Right lobe of liver (tissue), 6 donors: ENCODE results near the gene ZNF565. TPM values are rescaled to one million over a fixed set of nuclear protein-coding genes. Genes with fewer than 3 reads are reported as not detected.

Experiments used
- ATAC-seq, 4 donors: fragments of 200-7000 bp; cut with Tn5 transposase; one replicate each; pipeline ENCODE4 v1.9.1; 2020; ENCODE audit warnings: mild to moderate bottlenecking in 4 of 4, moderate library complexity in 4 of 4
- DNase-seq, 3 donors: peaks; one replicate each; pipeline ENCODE4 v3.0.0-alpha.2; 2020
- H3K27ac ChIP-seq, 3 donors: fragments of 200-600 bp; one replicate each; pipeline ENCODE4 v1.8.0; 2022
- H3K27me3 ChIP-seq, 2 donors: fragments of 200-600 bp; one replicate each; pipeline ENCODE4 v1.8.0; 2022
- H3K36me3 ChIP-seq, 4 donors: fragments of 200-600 bp; sonication (generic) in 1 of 4; one replicate each; pipeline versions ENCODE4 v1.5.1 to v1.8.0; 2017 to 2022; ENCODE audit warnings: control low read depth in 1 of 4
- H3K4me1 ChIP-seq, 4 donors: fragments of 200-600 bp; sonication (generic) in 1 of 4; one replicate each; pipeline versions ENCODE4 v1.5.1 to v1.8.0; 2017 to 2022; ENCODE audit warnings: control low read depth in 1 of 4
- H3K4me3 ChIP-seq, 3 donors: fragments of 200-600 bp; one replicate each; pipeline ENCODE4 v1.8.0; 2022
- H3K9me3 ChIP-seq, 4 donors: fragments of 200-600 bp; sonication (generic) in 1 of 4; one replicate each; pipeline versions ENCODE4 v1.5.1 to v1.8.0; 2017 to 2022; ENCODE audit warnings: control low read depth in 1 of 4
- POLR2A ChIP-seq: fragments of 450-650 bp; IDR thresholded peaks from one replicate; pipeline ENCODE4 v1.6.1; 2017; ENCODE audit warnings: antibody characterized with exemption, mild to moderate bottlenecking
- WGBS: methylation state at CpG from one replicate; pipeline ENCODE4 v1.1.6; 2018; ENCODE audit warnings: low coverage, low lambda C conversion rate; ENCODE audit not compliant: insufficient coverage; ENCODE audit errors: missing lambda C conversion rate; 5-methylcytosine and 5-hydroxymethylcytosine counted together
- intact Hi-C, 2 donors: fragments of 100-400 bp; cut with DNase I; formaldehyde crosslinking; loops; one replicate each; pipeline versions ENCODE4 v1.11.2 to v1.14.1; 2022
- total RNA-seq, 6 experiments: library from RNA; depleted of rRNA in 2 of 6; stranded (reverse); fragments of >200 nt in 2 of 6; fragmentation: NEBNext Ultra II Directional in 3 of 6; extraction: Animal tissue kit (Norgen Biotek cat#: 25700) in 3 of 6; gene quantifications; one replicate each; pipeline versions ENCODE4 v1.1.0 to v1.2.4, GENCODE V29; 2016 to 2023
- TF ChIP-seq, protein P1 (sequence below), 4 donors: fragments of 200-600 bp in 3 of 4; fragments of 450-650 bp in 1 of 4; IDR thresholded peaks; one replicate each; pipeline versions ENCODE4 v1.5.1 to v1.8.0; 2016 to 2022; ENCODE audit warnings: antibody characterized with exemption in 4 of 4, mild to moderate bottlenecking in 2 of 4
- donor health status: DM: no; HTN: yes; CAD: no.
- donor health status: DM: no; HTN: no; CAD: no.
- donor health status: DM: no; HTN: no; CAD: no.
- donor health status: DM: no; HTN: yes; CAD: no.
- donor health status: DM: no; HTN: yes; CAD: no.

Gene ZNF565
- total RNA-seq, 6 experiments from 2014 or later = 0.37 to 3.6 (median 2.2) TPM

DNA sequence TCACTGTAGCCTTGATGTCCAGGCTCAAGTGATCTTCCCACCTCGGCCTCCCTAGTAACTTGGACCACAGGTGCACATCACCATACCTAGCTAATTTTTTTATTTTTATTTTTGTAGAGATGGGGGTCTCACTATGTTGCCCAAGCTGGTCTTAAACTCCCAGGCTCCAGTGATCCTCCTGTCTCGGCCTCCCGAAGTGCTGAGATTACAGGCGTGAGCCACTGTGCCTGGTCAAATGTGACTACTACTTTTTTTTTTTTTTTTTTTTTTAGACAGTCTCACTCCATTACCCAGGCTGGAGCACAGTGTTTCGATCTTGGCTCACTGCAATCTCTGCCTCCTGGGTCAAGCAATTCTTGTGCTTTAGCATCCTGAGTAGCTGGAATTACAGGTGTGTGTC is 41.6 kb downstream of the ZNF565 start:
- ATAC-seq (no peak), DNase-seq (no peak)
- Histone ChIP-seq H3K4me1 (no peaks in the 10 kb centered on the region), H3K4me3 (no peak overlapping the region), H3K9me3 (no peaks in the 10 kb centered on the region), H3K27ac (no peak overlapping the region), H3K27me3 (no peaks in the 10 kb centered on the region), H3K36me3 (no peaks in the 10 kb centered on the region)
- WGBS = 87% methylated on average over 4 of the region's 5 CpGs
- intact Hi-C loops = loop anchor here in 1 of 2 donors (5.0 kb wide), 1 partner anchor 46 kb away; no protein-coding TSS in a partner anchor
- TF ChIP-seq, protein P1, sequence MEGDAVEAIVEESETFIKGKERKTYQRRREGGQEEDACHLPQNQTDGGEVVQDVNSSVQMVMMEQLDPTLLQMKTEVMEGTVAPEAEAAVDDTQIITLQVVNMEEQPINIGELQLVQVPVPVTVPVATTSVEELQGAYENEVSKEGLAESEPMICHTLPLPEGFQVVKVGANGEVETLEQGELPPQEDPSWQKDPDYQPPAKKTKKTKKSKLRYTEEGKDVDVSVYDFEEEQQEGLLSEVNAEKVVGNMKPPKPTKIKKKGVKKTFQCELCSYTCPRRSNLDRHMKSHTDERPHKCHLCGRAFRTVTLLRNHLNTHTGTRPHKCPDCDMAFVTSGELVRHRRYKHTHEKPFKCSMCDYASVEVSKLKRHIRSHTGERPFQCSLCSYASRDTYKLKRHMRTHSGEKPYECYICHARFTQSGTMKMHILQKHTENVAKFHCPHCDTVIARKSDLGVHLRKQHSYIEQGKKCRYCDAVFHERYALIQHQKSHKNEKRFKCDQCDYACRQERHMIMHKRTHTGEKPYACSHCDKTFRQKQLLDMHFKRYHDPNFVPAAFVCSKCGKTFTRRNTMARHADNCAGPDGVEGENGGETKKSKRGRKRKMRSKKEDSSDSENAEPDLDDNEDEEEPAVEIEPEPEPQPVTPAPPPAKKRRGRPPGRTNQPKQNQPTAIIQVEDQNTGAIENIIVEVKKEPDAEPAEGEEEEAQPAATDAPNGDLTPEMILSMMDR (IDR thresholded peaks at IDR 0.05) = no peak
- TF ChIP-seq POLR2A = no peak

DNA sequence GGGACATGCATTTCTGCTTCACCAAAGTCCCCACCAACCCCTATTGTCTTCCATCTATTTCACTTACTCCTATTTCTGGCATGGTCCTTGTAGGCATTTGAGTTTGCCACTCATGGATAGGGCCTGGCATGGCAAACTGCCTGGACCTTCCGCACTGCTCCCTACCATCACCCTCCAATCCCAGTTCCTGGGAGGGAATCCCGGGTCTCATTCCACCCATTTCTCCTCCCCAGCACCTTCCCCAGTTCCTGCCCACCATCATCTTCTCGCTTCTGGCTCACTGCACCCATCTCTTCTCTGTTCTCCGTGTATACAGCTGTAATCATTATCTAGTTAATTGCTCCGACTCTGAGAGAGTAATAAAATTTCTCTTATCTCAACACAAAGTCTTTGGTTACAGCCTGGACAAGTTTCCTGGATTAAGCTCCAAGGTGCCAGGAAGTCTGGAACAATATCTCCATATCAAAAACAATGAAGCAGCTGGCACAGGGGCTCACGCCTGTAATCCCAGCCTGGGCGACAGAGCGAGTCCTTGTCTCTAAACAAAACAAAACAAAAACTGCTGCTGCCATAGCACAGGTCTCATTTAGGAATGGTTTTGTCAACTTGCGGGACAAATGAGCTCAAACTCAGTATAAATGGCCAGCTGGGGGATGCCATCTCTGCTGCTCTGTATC is 45.2 kb downstream of the ZNF565 start:
- DNase-seq (no peak), ATAC-seq (peak in 2 of 4 donors; percentile 18 to 37)
- TF ChIP-seq, protein P1 (IDR thresholded peaks at IDR 0.05) = no peak
- TF ChIP-seq POLR2A = no peak
- Histone ChIP-seq H3K4me1 (no peaks in the 10 kb centered on the region), H3K4me3 (no peak overlapping the region), H3K27ac (no peak overlapping the region), H3K9me3 (no peaks in the 10 kb centered on the region), H3K36me3 (no peaks in the 10 kb centered on the region), H3K27me3 (no peaks in the 10 kb centered on the region)
- intact Hi-C loops = no loop called here
- 66% methylated on average over 9 of the region's 9 CpGs for WGBS

GRCh38 chr19:36163813-36164212 is 50.7 kb downstream of the ZNF565 start:
- no peaks in the 10 kb centered on the region for H3K4me1 ChIP-seq
- WGBS = 98% methylated on average over 8 of the region's 12 CpGs
- H3K27ac ChIP-seq = no peak overlapping the region
- ATAC-seq = no peak
- H3K36me3 ChIP-seq = no peaks in the 10 kb centered on the region
- no peaks in the 10 kb centered on the region for H3K27me3 ChIP-seq
- no peaks in the 10 kb centered on the region for H3K9me3 ChIP-seq
- H3K4me3 ChIP-seq = no peak overlapping the region
- intact Hi-C loops = no loop called here
- DNase-seq = no peak
- TF ChIP-seq, protein P1 (IDR thresholded peaks at IDR 0.05) = no peak
- no peak for TF ChIP-seq POLR2A

DNA sequence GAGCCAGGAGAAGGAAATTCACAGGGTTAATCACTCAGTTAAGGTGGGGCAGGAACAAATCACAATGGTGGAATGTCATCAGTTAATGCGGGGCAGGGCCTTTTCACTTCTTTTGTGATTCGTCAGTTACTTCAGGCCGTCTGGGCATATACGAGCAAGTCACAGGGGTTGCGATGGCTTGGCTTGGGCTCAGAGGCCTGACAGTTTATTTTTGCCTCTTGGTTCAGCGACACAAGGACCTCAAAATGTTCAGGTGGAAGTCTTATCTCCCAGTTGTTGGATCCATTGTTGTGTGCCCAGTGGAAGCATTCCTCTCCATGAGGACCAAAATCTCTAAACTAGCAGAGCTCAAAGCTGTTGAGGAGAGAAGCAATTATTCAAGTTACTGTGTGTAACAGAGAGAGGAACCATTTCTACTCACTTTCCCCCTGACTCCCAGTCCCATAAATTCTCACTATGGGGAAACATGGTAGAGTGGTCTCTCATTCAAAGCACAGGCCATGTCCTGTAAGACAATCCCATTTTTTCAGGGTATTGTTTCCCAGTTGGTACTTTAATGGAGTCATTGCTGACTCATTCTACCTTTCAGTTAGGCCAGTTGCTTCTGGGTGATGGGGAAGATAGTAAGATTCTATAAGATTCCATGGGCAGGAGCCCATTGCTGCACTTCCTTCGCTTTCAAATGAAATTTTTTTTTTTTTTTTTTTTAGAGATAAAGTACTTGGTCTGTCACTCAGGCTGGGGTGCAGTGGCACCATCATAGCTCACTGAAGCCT is 53.5 kb downstream of the ZNF565 start:
- no peaks in the 10 kb centered on the region for H3K9me3 ChIP-seq
- 82% methylated on average over 7 of the region's 7 CpGs for WGBS
- ATAC-seq = no peak
- no peak for DNase-seq
- TF ChIP-seq, protein P1 (IDR thresholded peaks at IDR 0.05) = no peak
- TF ChIP-seq POLR2A = no peak
- no peak overlapping the region for H3K4me3 ChIP-seq
- no peaks in the 10 kb centered on the region for H3K36me3 ChIP-seq
- H3K27me3 ChIP-seq = no peaks in the 10 kb centered on the region
- no peak overlapping the region for H3K27ac ChIP-seq
- intact Hi-C loops = no loop called here
- no peaks in the 10 kb centered on the region for H3K4me1 ChIP-seq
